Spleen (tissue), 7 donors: Measurements from ENCODE around the gene ZGRF1.

ENCODE experiments used
- POLR2A ChIP-seq, 3 donors: fragments of 450-650 bp; IDR thresholded peaks; one replicate each; pipeline ENCODE4 v1.5.1; 2017; ENCODE audit warnings: antibody characterized with exemption in 3 of 3, mild to moderate bottlenecking in 1 of 3
- POLR2AphosphoS5 ChIP-seq, 3 donors: sonication (generic); formaldehyde crosslinking; IDR thresholded peaks; one replicate each; pipeline ENCODE4 v1.5.1; 2017; ENCODE audit warnings: antibody characterized with exemption in 3 of 3
- TF ChIP-seq, protein P1 (sequence below), 11 experiments: fragments of 200-600 bp in 7 of 11; fragments of 450-650 bp in 4 of 11; sonication (generic) in 4 of 11; IDR thresholded peaks in 8 of 11; conservative IDR thresholded peaks in 3 of 11; 1 replicate in 7 of 11; 2 replicates in 4 of 11; pipeline versions ENCODE4 v1.4.0 to v1.8.0; 2016 to 2021; ENCODE audit warnings: antibody characterized with exemption in 11 of 11, inconsistent platforms in 4 of 11, mild to moderate bottlenecking in 1 of 11
- donor health status: DM: no; HTN: no; CAD: no; lungs with moderate emphysema.
- donor health status: DM: no; HTN: no; CAD: no.
- donor health status: DM: no; HTN: no; CAD: no.

DNA sequence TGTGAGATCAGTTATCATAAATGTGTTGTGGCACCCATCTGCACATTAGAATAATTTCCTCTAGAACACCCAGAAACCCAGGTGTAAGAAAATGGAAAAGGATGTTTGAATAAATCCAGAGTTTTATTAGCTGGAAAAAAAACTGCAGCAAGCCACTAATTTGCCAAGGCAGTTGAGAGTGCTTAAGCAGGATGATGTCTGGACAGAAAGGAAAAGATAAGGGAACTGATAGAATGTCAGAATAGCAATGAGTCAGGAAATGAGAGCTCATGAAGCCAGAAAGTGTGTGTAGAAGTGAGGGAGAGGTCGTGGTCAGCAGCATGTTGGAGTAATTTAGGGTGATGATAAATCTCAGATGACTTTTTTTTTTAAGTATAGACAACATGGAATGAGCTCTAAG is 105.6 kb downstream of the ZGRF1 start:
- TF ChIP-seq, protein P1, sequence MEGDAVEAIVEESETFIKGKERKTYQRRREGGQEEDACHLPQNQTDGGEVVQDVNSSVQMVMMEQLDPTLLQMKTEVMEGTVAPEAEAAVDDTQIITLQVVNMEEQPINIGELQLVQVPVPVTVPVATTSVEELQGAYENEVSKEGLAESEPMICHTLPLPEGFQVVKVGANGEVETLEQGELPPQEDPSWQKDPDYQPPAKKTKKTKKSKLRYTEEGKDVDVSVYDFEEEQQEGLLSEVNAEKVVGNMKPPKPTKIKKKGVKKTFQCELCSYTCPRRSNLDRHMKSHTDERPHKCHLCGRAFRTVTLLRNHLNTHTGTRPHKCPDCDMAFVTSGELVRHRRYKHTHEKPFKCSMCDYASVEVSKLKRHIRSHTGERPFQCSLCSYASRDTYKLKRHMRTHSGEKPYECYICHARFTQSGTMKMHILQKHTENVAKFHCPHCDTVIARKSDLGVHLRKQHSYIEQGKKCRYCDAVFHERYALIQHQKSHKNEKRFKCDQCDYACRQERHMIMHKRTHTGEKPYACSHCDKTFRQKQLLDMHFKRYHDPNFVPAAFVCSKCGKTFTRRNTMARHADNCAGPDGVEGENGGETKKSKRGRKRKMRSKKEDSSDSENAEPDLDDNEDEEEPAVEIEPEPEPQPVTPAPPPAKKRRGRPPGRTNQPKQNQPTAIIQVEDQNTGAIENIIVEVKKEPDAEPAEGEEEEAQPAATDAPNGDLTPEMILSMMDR (IDR thresholded peaks at IDR 0.05 in 8 of 11, conservative IDR thresholded peaks at IDR 0.05 in 3 of 11) = no peak
- TF ChIP-seq POLR2A (IDR thresholded peaks at IDR 0.05) (no peak), POLR2AphosphoS5 (IDR thresholded peaks at IDR 0.05) (no peak)
